ENCODE data around the gene PLCL2.

GRCh38 chr3:16837602-16838001, 47.2 kb upstream of the PLCL2 start:
- TF ChIP-seq TAF1 (conservative IDR thresholded peaks at IDR 0.05) = no peak
- TF ChIP-seq, protein P1, sequence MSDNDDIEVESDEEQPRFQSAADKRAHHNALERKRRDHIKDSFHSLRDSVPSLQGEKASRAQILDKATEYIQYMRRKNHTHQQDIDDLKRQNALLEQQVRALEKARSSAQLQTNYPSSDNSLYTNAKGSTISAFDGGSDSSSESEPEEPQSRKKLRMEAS (IDR thresholded peaks at IDR 0.05) = no peak
